ENCODE measurements around the gene WIF1. TPM values are rescaled to one million over a fixed set of nuclear protein-coding genes. Genes with fewer than 3 reads are reported as not detected.
A peak's percentile ranks its signal among the peaks of the same experiment; 100 is the strongest.

The WIF1 gene
- not detected for total RNA-seq
- polyA plus RNA-seq: not detected
- total RNA-seq: not detected

GRCh38 chr12:65121049-65121955, at the start of gene WIF1:
TSS of gene WIF1 (minus strand) at chr12:65121305. CDS start at chr12:65121191, 114 bp downstream.
- Mint-ChIP-seq H3K36me3 (no peaks in the 10 kb centered on the region), H3K4me1 (peaks cover 0 to 12% (median 8%) of the 10 kb centered on the region in 7 donors), H3K27me3 (peaks cover 41 to 59% (median 52%) of the 10 kb centered on the region in 5 donors), H3K9me3 (peaks cover 0 to 2% (median 0%) of the 10 kb centered on the region in 11 donors), H3K27ac (peak within 1 kb of the TSS in 1 of 9 donors; percentile 62), H3K4me3 (peak within 1 kb of the TSS; percentile 42 to 77 (median 62))
- intact Hi-C loops (cut with micrococcal nuclease): loop anchor here (5.0 kb wide), 2 partner anchors 111 to 324 kb away; no protein-coding TSS in a partner anchor
- Histone ChIP-seq H3K36me3 (ENCODE audit: control insufficient read depth in 2 of 3, insufficient read depth in 3 of 3, low read length in 3 of 3) (no peaks in the 10 kb centered on the region), H3K27me3 (ENCODE audit: control insufficient read depth in 2 of 2, insufficient read depth in 2 of 2, low read length in 2 of 2) (peaks cover 0 to 6% of the 10 kb centered on the region in 2 donors), H3K4me3 (ENCODE audit: low read length) (peak within 1 kb of the TSS; percentile 22), H3K9me3 (ENCODE audit: control insufficient read depth in 2 of 3, low read length in 3 of 3) (no peaks in the 10 kb centered on the region), H3K4me1 (ENCODE audit: control insufficient read depth in 2 of 2, insufficient read depth in 2 of 2, low read length in 2 of 2) (no peaks in the 10 kb centered on the region), H3K27ac (ENCODE audit: low read depth, low read length) (no peak within 1 kb of the TSS)
- ChIA-PET CTCF (no interaction called here), POLR2A (no interaction called here)
- DNase-seq: peak in 5 of 9 donors; percentile 6 to 34 (median 10)
- peak; percentile 66 for ATAC-seq

- peaks cover 10 to 35% (median 23%) of the 10 kb centered on the region in 7 donors for H3K4me1 Mint-ChIP-seq
- peak overlapping the region; percentile 84 for H3K4me3 ChIP-seq (ENCODE audit: low read length)
- peaks cover 0 to 19% (median 4%) of the 10 kb centered on the region in 5 donors for H3K36me3 Mint-ChIP-seq
- H3K36me3 ChIP-seq (ENCODE audit: control insufficient read depth in 2 of 3, insufficient read depth in 3 of 3, low read length in 3 of 3): peaks cover 0 to 12% (median 0%) of the 10 kb centered on the region in 3 experiments
- ATAC-seq: peak; percentile 37
- H3K27me3 Mint-ChIP-seq: peaks cover 0 to 5% (median 0%) of the 10 kb centered on the region in 5 donors
- peak overlapping the region; percentile 82 to 99 (median 93) for H3K27ac Mint-ChIP-seq
- H3K27ac ChIP-seq (ENCODE audit: low read depth, low read length): peak overlapping the region; percentile 93
- no peaks in the 10 kb centered on the region for H3K27me3 ChIP-seq (ENCODE audit: control insufficient read depth in 2 of 2, insufficient read depth in 2 of 2, low read length in 2 of 2)
- H3K9me3 Mint-ChIP-seq: no peaks in the 10 kb centered on the region
- H3K9me3 ChIP-seq (ENCODE audit: control insufficient read depth in 2 of 3, low read length in 3 of 3): no peaks in the 10 kb centered on the region
- intact Hi-C loops (cut with micrococcal nuclease): loop anchor here (2.0 to 10.0 kb wide), 7 partner anchors 22 to 1134 kb away; partner anchors contain the start of genes HELB (in 2 of the 2) and TBK1 (in 1 of the 2)
- DNase-seq: peak; percentile 44 to 73 (median 52)
- H3K4me1 ChIP-seq (ENCODE audit: control insufficient read depth in 2 of 2, insufficient read depth in 2 of 2, low read length in 2 of 2): peaks cover 35 to 45% of the 10 kb centered on the region in 2 donors
- peak overlapping the region in 8 of 10 donors; percentile 88 to 99 (median 94) for H3K4me3 Mint-ChIP-seq
- POLR2A ChIA-PET: interaction anchor here (1.3 to 2.0 kb wide), 4 partner anchors 8 to 41 kb away, joined by 3 to 10 read pairs (median 4); no protein-coding TSS in a partner anchor
- CTCF ChIA-PET: interaction anchor here (1.2 to 1.3 kb wide), 2 partner anchors 33 to 62 kb away, joined by 3 to 5 read pairs; no protein-coding TSS in a partner anchor
Measured at GRCh38 chr12:65170209-65170881, 49.2 kb upstream of the WIF1 start.

- Histone ChIP-seq H3K4me1 (ENCODE audit: control insufficient read depth in 2 of 2, insufficient read depth in 2 of 2, low read length in 2 of 2) (peaks cover 33 to 40% of the 10 kb centered on the region in 2 donors), H3K36me3 (ENCODE audit: control insufficient read depth in 2 of 3, insufficient read depth in 3 of 3, low read length in 3 of 3) (peaks cover 0 to 8% (median 0%) of the 10 kb centered on the region in 3 experiments), H3K9me3 (ENCODE audit: control insufficient read depth in 2 of 3, low read length in 3 of 3) (no peaks in the 10 kb centered on the region), H3K4me3 (ENCODE audit: low read length) (peak within 1 kb of the TSS; percentile 84), H3K27ac (ENCODE audit: low read depth, low read length) (peak within 1 kb of the TSS; percentile 93), H3K27me3 (ENCODE audit: control insufficient read depth in 2 of 2, insufficient read depth in 2 of 2, low read length in 2 of 2) (no peaks in the 10 kb centered on the region)
- peaks cover 0 to 19% (median 4%) of the 10 kb centered on the region in 5 donors for H3K36me3 Mint-ChIP-seq
- ATAC-seq (peak; percentile 95), DNase-seq (peak; percentile 87 to 97 (median 94))
- peak within 1 kb of the TSS in 8 of 10 donors; percentile 92 to 100 (median 99) for H3K4me3 Mint-ChIP-seq
- intact Hi-C loops (cut with micrococcal nuclease): loop anchor here (1.0 to 10.0 kb wide), 25 partner anchors 10 to 1395 kb away; partner anchors contain the start of genes GNS (in 2 of the 2), HELB (in 2 of the 2), KICS2 (in 2 of the 2) and LLPH (in 2 of the 2)
- H3K27ac Mint-ChIP-seq: peak within 1 kb of the TSS; percentile 94 to 100 (median 99)
- ChIA-PET POLR2A (interaction anchor here (0.7 to 2.0 kb wide), 16 partner anchors 9 to 1133 kb away, joined by 3 to 10 read pairs (median 4); partner anchors contain the start of genes HELB, KICS2, LLPH and TMBIM4), CTCF (interaction anchor here (0.7 to 1.3 kb wide), 4 partner anchors 9 to 77 kb away, joined by 3 to 5 read pairs (median 4); no protein-coding TSS in a partner anchor)
- H3K9me3 Mint-ChIP-seq: no peaks in the 10 kb centered on the region
- peaks cover 0 to 5% (median 2%) of the 10 kb centered on the region in 5 donors for H3K27me3 Mint-ChIP-seq
- peaks cover 10 to 35% (median 23%) of the 10 kb centered on the region in 7 donors for H3K4me1 Mint-ChIP-seq
Measured at GRCh38 chr12:65169320-65170208, 48.5 kb upstream of the WIF1 start, which contains the start of gene LEMD3. TSS of gene LEMD3 (plus strand) at chr12:65169583. CDS start at chr12:65169597, 14 bp downstream.

GRCh38 chr12:65168681-65169319, 47.7 kb upstream of the WIF1 start:
- Histone ChIP-seq H3K4me3 (ENCODE audit: low read length) (peak overlapping the region; percentile 84), H3K4me1 (ENCODE audit: control insufficient read depth in 2 of 2, insufficient read depth in 2 of 2, low read length in 2 of 2) (peaks cover 31 to 35% of the 10 kb centered on the region in 2 donors), H3K9me3 (ENCODE audit: control insufficient read depth in 2 of 3, low read length in 3 of 3) (no peaks in the 10 kb centered on the region), H3K27ac (ENCODE audit: low read depth, low read length) (peak overlapping the region; percentile 93), H3K27me3 (ENCODE audit: control insufficient read depth in 2 of 2, insufficient read depth in 2 of 2, low read length in 2 of 2) (no peaks in the 10 kb centered on the region), H3K36me3 (ENCODE audit: control insufficient read depth in 2 of 3, insufficient read depth in 3 of 3, low read length in 3 of 3) (peaks cover 0 to 6% (median 0%) of the 10 kb centered on the region in 3 experiments)
- peaks cover 0 to 7% (median 3%) of the 10 kb centered on the region in 5 donors for H3K27me3 Mint-ChIP-seq
- ATAC-seq (peak; percentile 1), DNase-seq (peak in 2 of 9 donors; percentile 22 to 23)
- H3K36me3 Mint-ChIP-seq: peaks cover 0 to 19% (median 4%) of the 10 kb centered on the region in 5 donors
- ChIA-PET POLR2A (interaction anchor here (0.6 to 2.0 kb wide), 18 partner anchors 8 to 1134 kb away, joined by 3 to 10 read pairs (median 4); partner anchors contain the start of genes HELB, KICS2, LLPH and TMBIM4), CTCF (interaction anchor here (0.7 to 1.3 kb wide), 4 partner anchors 9 to 76 kb away, joined by 3 to 5 read pairs (median 4); no protein-coding TSS in a partner anchor)
- intact Hi-C loops (cut with micrococcal nuclease): loop anchor here (1.0 to 10.0 kb wide), 18 partner anchors 11 to 1394 kb away; partner anchors contain the start of genes GNS (in 2 of the 2), KICS2 (in 2 of the 2), LLPH (in 2 of the 2) and XPOT (in 2 of the 2)
- H3K9me3 Mint-ChIP-seq: no peaks in the 10 kb centered on the region
- H3K4me1 Mint-ChIP-seq: peaks cover 10 to 34% (median 23%) of the 10 kb centered on the region in 7 donors
- H3K27ac Mint-ChIP-seq: peak overlapping the region; percentile 94 to 100 (median 99)
- H3K4me3 Mint-ChIP-seq: peak overlapping the region in 8 of 10 donors; percentile 92 to 100 (median 99)

- CTCF ChIA-PET: no interaction called here
- POLR2A ChIA-PET: no interaction called here
Measured at GRCh38 chr12:65164774-65165173, 43.7 kb upstream of the WIF1 start.

More at GRCh38 chr12:65164774-65165173, 43.7 kb upstream of the WIF1 start:
- DNase-seq (no peak), ATAC-seq (no peak)
- peaks cover 0 to 6% (median 0%) of the 10 kb centered on the region in 5 donors for H3K36me3 Mint-ChIP-seq
- no peak overlapping the region for H3K27ac ChIP-seq (ENCODE audit: low read depth, low read length)
- H3K4me3 Mint-ChIP-seq: no peak overlapping the region
- H3K4me1 Mint-ChIP-seq: peaks cover 0 to 14% (median 6%) of the 10 kb centered on the region in 7 donors
- peaks cover 3 to 4% of the 10 kb centered on the region in 2 donors for H3K4me1 ChIP-seq (ENCODE audit: control insufficient read depth in 2 of 2, insufficient read depth in 2 of 2, low read length in 2 of 2)
- intact Hi-C loops (cut with micrococcal nuclease): loop anchor here in 1 of 2 donors (5.0 to 10.0 kb wide), 5 partner anchors 407 to 1390 kb away; partner anchors contain the start of genes GNS, KICS2, LLPH and RASSF3
- no peak overlapping the region for H3K27ac Mint-ChIP-seq
- H3K27me3 ChIP-seq (ENCODE audit: control insufficient read depth in 2 of 2, insufficient read depth in 2 of 2, low read length in 2 of 2): no peaks in the 10 kb centered on the region
- H3K9me3 Mint-ChIP-seq: no peaks in the 10 kb centered on the region
- peaks cover 0 to 3% (median 0%) of the 10 kb centered on the region in 3 experiments for H3K36me3 ChIP-seq (ENCODE audit: control insufficient read depth in 2 of 3, insufficient read depth in 3 of 3, low read length in 3 of 3)
- peaks cover 14 to 45% (median 30%) of the 10 kb centered on the region in 5 donors for H3K27me3 Mint-ChIP-seq
- H3K4me3 ChIP-seq (ENCODE audit: low read length): no peak overlapping the region
- no peaks in the 10 kb centered on the region for H3K9me3 ChIP-seq (ENCODE audit: control insufficient read depth in 2 of 3, low read length in 3 of 3)
